ENCODE measurements around the gene CASP5. TPM values are rescaled to one million over a fixed set of nuclear protein-coding genes. Genes with fewer than 3 reads are reported as not detected.

CASP5 gene
- total and polyA plus RNA-seq, 2 of the 4 experiments (the other 2 are of a cell fraction) = not detected

- no CpG with 5 or more reads among the region's 1 CpG for WGBS, 2 experiments (ENCODE audit: extremely low coverage in 2 of 2, insufficient read length in 1 of 2)
- Histone ChIP-seq H2AK9ac (replicated peaks; ENCODE audit: low read depth, low read length, poor library complexity) (no peak overlapping the region), H3K4me3 (ENCODE audit: insufficient read depth, low read depth, low read length) (no peak overlapping the region), H3K18ac (ENCODE audit: low read depth, low read length) (no peak overlapping the region), H3K27ac (ENCODE audit: insufficient read depth, low read length) (no peak overlapping the region), H2BK20ac (ENCODE audit: low read depth, low read length) (no peak overlapping the region), H3K4me1 (ENCODE audit: control insufficient read depth, insufficient read depth, low read length) (no peaks in the 10 kb centered on the region), H2AFZ (replicated peaks; ENCODE audit: low read length, poor library complexity) (no peak overlapping the region), H3K14ac (replicated peaks; ENCODE audit: low read depth, low read length) (no peak overlapping the region), H4K20me1 (ENCODE audit: insufficient read depth, low read length) (no peaks in the 10 kb centered on the region), H3K4me2 (ENCODE audit: low read depth, low read length) (no peak overlapping the region), H3K56ac (ENCODE audit: extremely low read depth, insufficient read depth, low read length) (no peak overlapping the region), H3K9me1 (ENCODE audit: insufficient read depth, low read length) (no peaks in the 10 kb centered on the region), H2BK5ac (ENCODE audit: low read depth, low read length, poor library complexity, severe bottlenecking) (no peak overlapping the region), H3K9me3 (ENCODE audit: control insufficient read depth, insufficient read depth, low read length) (no peaks in the 10 kb centered on the region), H2AK5ac (ENCODE audit: low read depth, low read length) (no peak overlapping the region), H3K79me1 (ENCODE audit: low read depth in 1 of 2, low read length in 2 of 2) (no peaks in the 10 kb centered on the region), H2BK15ac (ENCODE audit: low read depth, low read length) (no peak overlapping the region), H3K27me3 (ENCODE audit: control insufficient read depth, insufficient read depth, low read length) (no peaks in the 10 kb centered on the region), H3K23ac (ENCODE audit: low read depth, low read length) (no peak overlapping the region), H4K91ac (ENCODE audit: insufficient read depth, low read depth, low read length) (no peak overlapping the region), H2BK120ac (ENCODE audit: low read depth, low read length) (no peak overlapping the region), H4K8ac (ENCODE audit: low read depth in 2 of 2, low read length in 2 of 2) (no peak overlapping the region), H4K5ac (ENCODE audit: low read depth, low read length) (no peak overlapping the region), H3K9ac (ENCODE audit: low read depth, low read length) (no peak overlapping the region), H3K4ac (ENCODE audit: low read depth, low read length) (no peak overlapping the region), H3K36me3 (ENCODE audit: control insufficient read depth, insufficient read depth, low read length) (peaks cover 10% of the 10 kb centered on the region)
- no peak for DNase-seq
- intact Hi-C loops (cut with micrococcal nuclease) = no loop called here
- in situ Hi-C loops (cut with MboI; ENCODE audit: low sequenced_read_pairs) = no loop called here
- ChIA-PET CTCF (no interaction called here), POLR2A (ENCODE audit: unreplicated experiment) (no interaction called here)
- TF ChIP-seq SMC3 (IDR thresholded peaks at IDR 0.05; ENCODE audit: low read depth, low read length) = no peak
- TF ChIP-seq RCOR1 (IDR thresholded peaks at IDR 0.05; ENCODE audit: insufficient replicate concordance, low read length) = no peak
- no peak for TF ChIP-seq MAFK (IDR thresholded peaks at IDR 0.05; ENCODE audit: low read depth, low read length)
- TF ChIP-seq MXI1 (IDR thresholded peaks at IDR 0.05; ENCODE audit: borderline replicate concordance, low read depth, low read length) = no peak
- no TSS peak for BruUV-seq (replicated peaks)
- ATAC-seq (ENCODE audit: low read depth) = no peak
- dilution Hi-C loops (cut with HindIII; ENCODE audit: low sequenced_read_pairs, unreplicated experiment) = no loop called here
Observed at GRCh38 chr11:105024394-105024793, 1.4 kb upstream of the CASP5 start.

Data from IMR-90 (cell line).